A549 treated with Mapracorat at 1 μM for 4 hours (cell line): ENCODE measurements around the gene ABCC4. TPM values are rescaled to one million over a fixed set of nuclear protein-coding genes. Genes with fewer than 3 reads are reported as not detected.

Experiments
- total RNA-seq: library from RNA; stranded (reverse); fragments of 200-300 nt; extraction: Qiagen RNA extraction; gene quantifications from 5 replicates; pipeline ENCODE4 v1.2.3, GENCODE V29; 2022

The ABCC4 gene
- 19.4 to 24.8 TPM (median 23.4 TPM) in 5 replicates for total RNA-seq

GRCh38 chr13:95301183-95301967 is at the start of gene ABCC4:
Gene ABCC4, minus strand, starts transcription at chr13:95301451. Its CDS starts 137 bp downstream, at chr13:95301314.

